ENCODE results near the gene PARVB.

DNA sequence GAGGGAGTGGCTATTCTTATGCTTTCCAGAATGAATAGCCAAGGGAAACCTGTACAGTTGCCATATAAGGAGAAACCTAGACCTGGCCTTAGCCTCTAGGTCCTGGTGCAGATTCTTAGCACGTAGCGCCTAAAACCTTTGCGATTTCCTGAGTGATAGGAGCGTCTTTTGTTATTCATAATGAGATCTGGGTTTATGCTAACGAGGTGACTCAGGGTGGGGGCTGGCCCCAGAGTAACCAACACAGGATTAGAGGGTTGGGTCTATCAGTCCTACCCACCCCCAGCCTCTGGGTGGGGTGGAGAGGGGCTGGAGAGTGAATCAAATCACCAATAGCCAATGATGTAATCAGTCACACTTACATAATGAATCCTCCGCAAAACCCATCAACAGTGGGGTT, 83.2 kb downstream of the PARVB start:
- no peak for TF ChIP-seq CTCF (conservative IDR thresholded peaks at IDR 0.05)
- no peak for TF ChIP-seq EZH2 (IDR thresholded peaks at IDR 0.05; ENCODE audit: low read depth)
